ENCODE measurements around the gene UQCRH.

UQCRH gene

DNA sequence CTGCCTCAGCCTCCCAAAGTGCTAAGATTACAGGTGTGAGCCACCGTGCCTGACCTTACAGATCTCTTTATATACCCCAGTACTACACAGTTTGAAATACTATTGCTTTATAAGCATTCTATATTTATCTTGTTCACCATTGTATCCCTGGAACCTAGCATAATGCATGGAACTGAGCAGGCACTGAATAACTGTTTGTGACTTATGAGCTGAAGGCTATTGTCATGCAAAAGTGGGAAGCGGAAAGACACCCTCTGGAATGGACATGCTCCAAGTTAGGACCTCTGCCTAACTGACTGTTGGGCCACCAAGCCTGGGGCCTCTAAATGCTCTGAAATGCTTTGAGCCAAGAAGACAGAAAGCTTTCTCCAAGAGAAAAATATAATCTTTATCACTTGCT is 8.2 kb upstream of the UQCRH start:
- TF ChIP-seq, protein P1, sequence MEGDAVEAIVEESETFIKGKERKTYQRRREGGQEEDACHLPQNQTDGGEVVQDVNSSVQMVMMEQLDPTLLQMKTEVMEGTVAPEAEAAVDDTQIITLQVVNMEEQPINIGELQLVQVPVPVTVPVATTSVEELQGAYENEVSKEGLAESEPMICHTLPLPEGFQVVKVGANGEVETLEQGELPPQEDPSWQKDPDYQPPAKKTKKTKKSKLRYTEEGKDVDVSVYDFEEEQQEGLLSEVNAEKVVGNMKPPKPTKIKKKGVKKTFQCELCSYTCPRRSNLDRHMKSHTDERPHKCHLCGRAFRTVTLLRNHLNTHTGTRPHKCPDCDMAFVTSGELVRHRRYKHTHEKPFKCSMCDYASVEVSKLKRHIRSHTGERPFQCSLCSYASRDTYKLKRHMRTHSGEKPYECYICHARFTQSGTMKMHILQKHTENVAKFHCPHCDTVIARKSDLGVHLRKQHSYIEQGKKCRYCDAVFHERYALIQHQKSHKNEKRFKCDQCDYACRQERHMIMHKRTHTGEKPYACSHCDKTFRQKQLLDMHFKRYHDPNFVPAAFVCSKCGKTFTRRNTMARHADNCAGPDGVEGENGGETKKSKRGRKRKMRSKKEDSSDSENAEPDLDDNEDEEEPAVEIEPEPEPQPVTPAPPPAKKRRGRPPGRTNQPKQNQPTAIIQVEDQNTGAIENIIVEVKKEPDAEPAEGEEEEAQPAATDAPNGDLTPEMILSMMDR (IDR thresholded peaks at IDR 0.05; ENCODE audit: insufficient read depth, low read depth, low read length, missing control alignments), result no peak
- no peak for DNase-seq (ENCODE audit: low read depth)
- H3K4me3 ChIP-seq (ENCODE audit: low read depth, low read length), result no peak overlapping the region

DNA sequence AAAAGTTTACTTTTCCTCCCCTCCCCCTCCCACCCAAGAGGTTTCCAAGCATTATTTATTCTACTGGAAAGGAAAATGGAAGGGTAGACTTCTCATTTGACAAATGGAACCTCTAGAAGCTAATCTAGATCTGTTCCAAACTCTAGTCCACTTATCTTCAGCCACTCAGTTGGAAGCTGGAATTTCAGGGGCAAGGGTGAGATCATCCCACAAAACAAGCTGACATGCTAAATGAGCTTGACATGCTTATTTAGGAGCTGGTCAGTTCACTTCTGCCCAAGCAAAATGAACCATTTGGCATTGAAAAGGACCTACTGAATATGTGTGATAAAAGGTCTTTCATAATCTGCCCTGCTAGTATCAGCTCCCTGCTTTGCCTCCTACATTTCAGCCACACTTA is 5.1 kb upstream of the UQCRH start:
- H3K4me3 ChIP-seq (ENCODE audit: low read depth, low read length), result no peak overlapping the region
- no peak for DNase-seq (ENCODE audit: low read depth)
- TF ChIP-seq, protein P1 (IDR thresholded peaks at IDR 0.05; ENCODE audit: insufficient read depth, low read depth, low read length, missing control alignments), result no peak

- TF ChIP-seq, protein P1 (IDR thresholded peaks at IDR 0.05; ENCODE audit: insufficient read depth, low read depth, low read length, missing control alignments), result no peak
- H3K4me3 ChIP-seq (ENCODE audit: low read depth, low read length), result peak overlapping the region; percentile 82
- DNase-seq (ENCODE audit: low read depth), result no peak
Observed at GRCh38 chr1:46300673-46301405, 2.7 kb upstream of the UQCRH start.

- H3K4me3 ChIP-seq (ENCODE audit: low read depth, low read length), result peak overlapping the region; percentile 82
- no peak for DNase-seq (ENCODE audit: low read depth)
- TF ChIP-seq, protein P1 (IDR thresholded peaks at IDR 0.05; ENCODE audit: insufficient read depth, low read depth, low read length, missing control alignments), result no peak
Observed at GRCh38 chr1:46301406-46301807, 2.1 kb upstream of the UQCRH start.

- H3K4me3 ChIP-seq (ENCODE audit: low read depth, low read length), result peak overlapping the region; percentile 82
- DNase-seq (ENCODE audit: low read depth), result peak; percentile 81
- TF ChIP-seq, protein P1 (IDR thresholded peaks at IDR 0.05; ENCODE audit: insufficient read depth, low read depth, low read length, missing control alignments), result peak; percentile 51
Observed at GRCh38 chr1:46301808-46302640, 1.5 kb upstream of the UQCRH start.

DNA sequence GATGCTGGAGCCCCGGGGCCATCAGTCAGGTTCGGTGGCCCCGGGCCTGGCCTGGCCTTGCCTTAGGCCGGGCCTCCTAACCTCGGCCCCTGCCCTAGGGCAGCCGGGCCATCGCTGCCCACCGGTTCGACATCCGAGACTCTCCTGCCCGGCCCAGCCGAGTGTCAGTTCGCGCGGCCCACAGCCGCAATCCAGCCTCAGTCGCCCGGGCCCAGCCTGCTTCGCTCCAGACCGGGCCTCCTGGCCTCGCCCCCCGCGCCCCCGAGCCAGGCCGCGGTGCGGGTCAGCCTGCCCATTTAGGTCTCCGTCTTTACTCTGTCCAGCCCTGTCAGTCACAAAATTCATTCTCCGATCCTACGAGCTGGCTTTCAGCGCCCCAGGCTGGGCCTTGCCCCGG is 859 bp upstream of the UQCRH start:
- TF ChIP-seq, protein P1 (IDR thresholded peaks at IDR 0.05; ENCODE audit: insufficient read depth, low read depth, low read length, missing control alignments), result no peak
- peak; percentile 42 for DNase-seq (ENCODE audit: low read depth)
- peak overlapping the region; percentile 82 for H3K4me3 ChIP-seq (ENCODE audit: low read depth, low read length)

Measured in GM12865 (cell line).